Body of pancreas (tissue), 4 donors: ENCODE data around the gene KLHL7. TPM values are rescaled to one million over a fixed set of nuclear protein-coding genes. Genes with fewer than 3 reads are reported as not detected.

Experiments
- ATAC-seq: fragments of 150-250 bp; one replicate; pipeline ENCODE4 v1.9.1; 2016
- DNase-seq, 4 donors: peaks; one replicate each; pipeline ENCODE4 v3.0.0-alpha.2; 2019
- H3K27ac ChIP-seq, 4 donors: fragments of 200-600 bp; sonication (generic); 1 replicate in 3 of 4; 2 replicates in 1 of 4; pipeline versions ENCODE4 v1.5.1 to v1.6.1; 2016 to 2019; ENCODE audit warnings: mild to moderate bottlenecking in 1 of 4, mixed read lengths in 1 of 4, moderate library complexity in 1 of 4
- H3K27me3 ChIP-seq, 2 donors: fragments of 200-600 bp; sonication (generic); one replicate each; pipeline ENCODE4 v1.6.0; 2016; ENCODE audit warnings: mild to moderate bottlenecking in 1 of 2
- H3K36me3 ChIP-seq, 2 donors: fragments of 200-600 bp; sonication (generic); replicated peaks in 1 of 2; 2 replicates each; pipeline ENCODE4 v1.5.1; 2016; ENCODE audit warnings: low read depth in 2 of 2; ENCODE audit not compliant: insufficient read depth in 1 of 2
- H3K4me1 ChIP-seq: fragments of 200-600 bp; sonication (generic); one replicate; pipeline ENCODE4 v1.6.0; 2016
- H3K4me3 ChIP-seq, 2 donors: fragments of 200-600 bp; sonication (generic); 1 replicate in 1 of 2; 2 replicates in 1 of 2; pipeline ENCODE4 v1.5.1; 2016 to 2019
- H3K9me3 ChIP-seq, 3 donors: fragments of 200-600 bp; sonication (generic); 1 replicate in 2 of 3; 2 replicates in 1 of 3; pipeline ENCODE4 v1.5.1; 2016
- CTCF ChIP-seq, 7 experiments: fragments of 450-650 bp in 4 of 7; fragments of 200-600 bp in 3 of 7; sonication (generic) in 3 of 7; IDR thresholded peaks; one replicate each; pipeline ENCODE4 v1.5.1; 2016 to 2019; ENCODE audit warnings: antibody characterized with exemption in 7 of 7
- POLR2A ChIP-seq, 3 donors: fragments of 450-650 bp; IDR thresholded peaks; one replicate each; pipeline ENCODE4 v1.6.1; 2016; ENCODE audit warnings: antibody characterized with exemption in 3 of 3, mild to moderate bottlenecking in 2 of 3
- WGBS, 2 donors: methylation state at CpG; one replicate each; pipeline ENCODE4 v1.1.5; 2017; 5-methylcytosine and 5-hydroxymethylcytosine counted together
- intact Hi-C: fragments of 100-400 bp; cut with DNase I; formaldehyde crosslinking; loops from one replicate; pipeline ENCODE4 v1.15.1; 2023
- total RNA-seq, 2 donors: library from RNA; depleted of rRNA; stranded (reverse); fragments of >200 nt; gene quantifications; one replicate each; pipeline ENCODE4 v1.1.0, GENCODE V29; 2016

Gene KLHL7
- total RNA-seq, 2 donors from 2014 or later: 18.2 to 65.3 TPM

DNA sequence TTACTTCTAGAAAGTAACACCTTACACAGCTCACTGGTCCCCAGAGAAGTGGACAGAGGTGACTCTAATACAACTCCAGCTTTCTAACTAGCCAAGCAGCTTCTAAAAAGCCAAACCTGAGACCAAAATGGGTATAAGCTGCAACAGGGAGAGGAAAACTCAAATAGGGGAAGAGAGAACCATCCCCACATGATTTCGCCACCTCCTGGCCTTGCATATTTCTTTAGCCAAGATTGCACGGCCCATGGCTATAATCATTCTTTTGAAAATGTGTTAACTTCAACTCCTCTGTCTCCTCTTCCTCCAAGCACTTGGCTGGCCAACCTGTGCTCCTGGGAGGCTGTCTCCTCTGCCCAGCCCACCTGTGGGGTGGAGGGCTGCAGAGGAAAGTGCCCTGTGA, 104.9 kb downstream of the KLHL7 start:
- TF ChIP-seq POLR2A (IDR thresholded peaks at IDR 0.05) (no peak), CTCF (IDR thresholded peaks at IDR 0.05) (no peak)
- ATAC-seq (no peak), DNase-seq (peak in 1 of 4 donors; percentile 9)
- WGBS, 2 donors: 67 to 83% methylated on average over 2 of the region's 2 CpGs
- H3K4me1 ChIP-seq: peaks cover 5% of the 10 kb centered on the region
- H3K27me3 ChIP-seq: no peaks in the 10 kb centered on the region
- H3K36me3 ChIP-seq: no peaks in the 10 kb centered on the region
- no peak overlapping the region for H3K27ac ChIP-seq
- H3K9me3 ChIP-seq: no peaks in the 10 kb centered on the region
- intact Hi-C loops: no loop called here
- H3K4me3 ChIP-seq: no peak overlapping the region

DNA sequence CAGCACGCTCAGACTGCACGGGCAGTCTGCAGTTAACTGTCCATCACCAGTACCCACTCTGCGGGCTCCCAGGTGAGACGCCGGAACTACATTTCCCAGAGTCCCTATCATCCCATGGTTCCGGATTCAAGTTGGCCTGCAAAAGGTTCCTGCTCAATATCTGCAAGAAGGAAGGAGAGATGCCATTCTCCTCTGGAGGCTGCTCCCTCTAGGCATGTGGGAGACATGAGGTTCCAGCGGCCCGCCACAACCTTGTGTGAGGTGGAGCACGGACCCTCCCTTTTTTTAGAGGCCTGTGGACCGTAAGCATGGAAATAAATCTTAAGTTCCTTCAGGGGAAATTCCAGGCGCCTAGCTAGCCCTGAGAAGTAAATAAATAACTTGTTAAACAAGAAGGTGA, 106.0 kb downstream of the KLHL7 start:
- whole genome bisulfite sequencing, 2 donors: 43 to 51% methylated on average over 11 of the region's 11 CpGs
- Histone ChIP-seq H3K36me3 (no peaks in the 10 kb centered on the region), H3K9me3 (no peaks in the 10 kb centered on the region), H3K4me3 (no peak overlapping the region), H3K4me1 (peaks cover 5% of the 10 kb centered on the region), H3K27me3 (no peaks in the 10 kb centered on the region), H3K27ac (no peak overlapping the region)
- DNase-seq: no peak
- intact Hi-C loops: no loop called here
- no peak for ATAC-seq
- TF ChIP-seq CTCF (IDR thresholded peaks at IDR 0.05) (no peak), POLR2A (IDR thresholded peaks at IDR 0.05) (no peak)

GRCh38 chr7:23212395-23212794, 106.8 kb downstream of the KLHL7 start:
- Histone ChIP-seq H3K9me3 (no peaks in the 10 kb centered on the region), H3K4me1 (peaks cover 5% of the 10 kb centered on the region), H3K27me3 (no peaks in the 10 kb centered on the region), H3K36me3 (no peaks in the 10 kb centered on the region), H3K27ac (no peak overlapping the region), H3K4me3 (no peak overlapping the region)
- intact Hi-C loops: no loop called here
- TF ChIP-seq CTCF (IDR thresholded peaks at IDR 0.05): no peak
- no peak for TF ChIP-seq POLR2A (IDR thresholded peaks at IDR 0.05)
- WGBS, 2 donors: 77 to 79% methylated on average over 2 of the region's 2 CpGs
- ATAC-seq: no peak
- no peak for DNase-seq

DNA sequence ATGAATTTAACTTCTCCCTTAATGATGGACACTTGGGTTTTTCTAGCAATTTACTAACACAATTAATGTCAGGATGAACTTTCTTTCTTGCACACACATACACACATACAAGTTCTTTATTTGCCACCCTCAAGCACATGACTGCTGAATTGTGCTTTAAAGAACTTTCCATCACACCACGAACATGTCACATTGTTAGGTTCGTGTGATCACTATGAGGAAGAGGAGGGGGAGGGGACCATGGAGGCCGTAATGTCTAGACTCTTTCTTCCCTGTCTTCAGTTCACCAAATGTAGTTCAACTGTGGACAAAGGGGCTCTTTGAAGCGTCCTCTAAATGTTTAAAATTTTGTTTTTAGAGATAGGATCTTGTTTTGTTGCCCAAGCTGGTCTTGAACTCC, 107.3 kb downstream of the KLHL7 start:
- peak in 1 of 4 donors; percentile 21 for DNase-seq
- Histone ChIP-seq H3K4me3 (no peak overlapping the region), H3K9me3 (no peaks in the 10 kb centered on the region), H3K27me3 (no peaks in the 10 kb centered on the region), H3K36me3 (no peaks in the 10 kb centered on the region), H3K4me1 (peaks cover 5% of the 10 kb centered on the region), H3K27ac (no peak overlapping the region)
- 63 to 71% methylated on average over 4 of the region's 4 CpGs for WGBS, 2 donors
- intact Hi-C loops: no loop called here
- TF ChIP-seq POLR2A (IDR thresholded peaks at IDR 0.05) (no peak), CTCF (IDR thresholded peaks at IDR 0.05) (no peak)
- ATAC-seq: no peak

DNA sequence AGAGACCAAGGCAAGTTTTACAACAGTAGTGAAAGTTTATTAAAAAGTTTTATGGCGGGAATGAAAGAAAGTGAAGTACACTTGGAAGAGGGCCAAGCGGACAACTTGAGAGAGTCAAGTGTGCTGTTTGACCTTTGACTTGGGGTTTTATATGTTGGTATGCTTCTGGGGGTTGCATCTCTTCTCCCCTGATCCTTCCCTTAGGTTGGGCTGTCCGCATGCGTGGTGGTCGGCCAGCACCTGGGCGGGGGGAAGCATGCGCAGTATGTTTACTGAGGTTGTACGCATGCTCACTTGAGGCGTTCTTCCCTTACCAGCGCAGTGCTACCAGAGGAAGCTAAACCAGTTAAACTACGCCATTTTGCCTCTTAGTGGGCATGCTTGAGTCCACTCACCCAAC, 108.2 kb downstream of the KLHL7 start:
- peaks cover 5% of the 10 kb centered on the region for H3K4me1 ChIP-seq
- intact Hi-C loops: no loop called here
- H3K9me3 ChIP-seq: no peaks in the 10 kb centered on the region
- H3K4me3 ChIP-seq: no peak overlapping the region
- no peak overlapping the region for H3K27ac ChIP-seq
- no peaks in the 10 kb centered on the region for H3K27me3 ChIP-seq
- no peak for ATAC-seq
- WGBS, 2 donors: 91 to 94% methylated on average over 11 of the region's 11 CpGs
- DNase-seq: no peak
- TF ChIP-seq CTCF (IDR thresholded peaks at IDR 0.05) (no peak), POLR2A (IDR thresholded peaks at IDR 0.05) (no peak)
- no peaks in the 10 kb centered on the region for H3K36me3 ChIP-seq
